Heart right ventricle (tissue), 16 donors: ENCODE measurements around the gene MFF. TPM values are rescaled to one million over a fixed set of nuclear protein-coding genes. Genes with fewer than 3 reads are reported as not detected.

ENCODE experiments used
- ATAC-seq, 8 donors: fragments of 200-7000 bp; cut with Tn5 transposase; one replicate each; pipeline ENCODE4 v1.9.1; 2020; ENCODE audit warnings: mild to moderate bottlenecking in 8 of 8, moderate library complexity in 8 of 8, moderate number of reproducible peaks in 1 of 8
- DNase-seq, 2 donors: peaks; one replicate each; pipeline ENCODE4 v3.0.0-alpha.2; 2020
- H3K27ac ChIP-seq, 10 donors: fragments of 200-600 bp; sonication (generic) in 2 of 10; one replicate each; pipeline versions ENCODE4 v1.5.0 to v1.8.0; 2020 to 2022; ENCODE audit warnings: mild to moderate bottlenecking in 3 of 10
- H3K27me3 ChIP-seq, 7 donors: fragments of 200-600 bp; one replicate each; pipeline ENCODE4 v1.8.0; 2021 to 2022; ENCODE audit warnings: mild to moderate bottlenecking in 2 of 7
- H3K36me3 ChIP-seq, 9 donors: fragments of 200-600 bp; sonication (generic) in 1 of 9; one replicate each; pipeline versions ENCODE4 v1.5.0 to v1.8.0; 2020 to 2022; ENCODE audit warnings: mild to moderate bottlenecking in 2 of 9
- H3K4me1 ChIP-seq, 9 donors: fragments of 200-600 bp; sonication (generic) in 1 of 9; one replicate each; pipeline versions ENCODE4 v1.5.0 to v1.8.0; 2020 to 2022; ENCODE audit warnings: mild to moderate bottlenecking in 4 of 9
- H3K4me3 ChIP-seq, 10 donors: fragments of 200-600 bp; sonication (generic) in 2 of 10; one replicate each; pipeline versions ENCODE4 v1.5.0 to v1.8.0; 2020 to 2022; ENCODE audit warnings: mild to moderate bottlenecking in 7 of 10, moderate library complexity in 2 of 10
- H3K9me3 ChIP-seq, 11 donors: fragments of 200-600 bp in 10 of 11; sonication (generic) in 2 of 11; one replicate each; pipeline versions ENCODE4 v1.5.0 to v1.8.0; 2013 to 2022; ENCODE audit warnings: mild to moderate bottlenecking in 2 of 11, control low read depth in 1 of 11, moderate library complexity in 1 of 11
- CTCF ChIP-seq, 9 donors: fragments of 200-600 bp; sonication (generic) in 2 of 9; IDR thresholded peaks; one replicate each; pipeline versions ENCODE4 v1.5.0 to v1.8.0; 2021 to 2022; ENCODE audit warnings: antibody characterized with exemption in 9 of 9, mild to moderate bottlenecking in 5 of 9, moderate library complexity in 1 of 9
- WGBS, 2 donors: extraction: QIAGEN DNeasy Blood & Tissue Kit; methylation state at CpG; one replicate each; pipeline ENCODE4 v1.1.7; 2013; ENCODE audit warnings: inconsistent platforms in 1 of 2; 5-methylcytosine and 5-hydroxymethylcytosine counted together
- intact Hi-C, 10 donors: fragments of 100-400 bp; cut with DNase I; formaldehyde crosslinking; loops; one replicate each; pipeline versions ENCODE4 v1.11.1 to v1.14.2; 2022
- polyA plus RNA-seq, 2 donors: library from polyadenylated mRNA; stranded (reverse); fragments of 200-250 nt; gene quantifications; one replicate each; pipeline ENCODE4 v1.2.3, GENCODE V29; 2013
- total RNA-seq, 10 donors: library from RNA; stranded (reverse); fragmentation: NEBNext Ultra II Directional in 3 of 10; extraction: Animal tissue kit (Norgen Biotek cat#: 25700) in 3 of 10; gene quantifications; one replicate each; pipeline versions ENCODE4 v1.2.1 to v1.2.4, GENCODE V29; 2021 to 2023
- donor health status: Arrhythmogenic right ventricular cardiomyopathy.
- donor health status: ischemic (EF 13 %, LVEDD 7.1; RV severe dilation, severe dysfunction).
- donor health status: healthy with polysubstance abuse.
- donor health status: DM: no; HTN: yes; CAD: no.
- donor health status: DM: no; HTN: no; CAD: no.
- donor health status: ischemic (EF 25% LVEDD 6.9; RV normal size, moderate dysfunction).
- donor health status: ischemic (EF 25% LVEDD 5.7; RV mildly dilated, moderate dysfunction).
- donor health status: healthy.
- donor health status: DM: yes; HTN: yes; CAD: no.
- donor health status: Ischemic cardiomyopathy.
- donor health status: ischemic (EF 35%, LVEDD 5.7; RV mildly dilated, moderate dysfunction).
- donor health status: nonischemic (EF 11% LVEDD 7.7; RV severe dilation, severe dysfunction).
- donor health status: DM: yes; HTN: yes; CAD: no.
- donor health status: PGD.
- donor health status: ischemic (EF 29% LVEDD 5.4; RV normal size, mild dysfunction).
- donor health status: nonischemic (EF 23%, LVEDD 6.1; RV moderate dilation, normal function).

Gene MFF
- total and polyA plus RNA-seq, 12 donors: 58.4 to 102 (median 77.7) TPM

GRCh38 chr2:227287771-227288170 is 37.3 kb upstream of the MFF start:
- H3K9me3 ChIP-seq: peaks cover 0 to 5% (median 0%) of the 10 kb centered on the region in 11 donors
- H3K27ac ChIP-seq: no peak overlapping the region
- H3K27me3 ChIP-seq: no peaks in the 10 kb centered on the region
- no peaks in the 10 kb centered on the region for H3K4me1 ChIP-seq
- TF ChIP-seq CTCF (IDR thresholded peaks at IDR 0.05): no peak
- WGBS, 2 donors: 91 to 94% methylated on average over 5 of the region's 5 CpGs
- H3K4me3 ChIP-seq: no peak overlapping the region
- DNase-seq: no peak
- H3K36me3 ChIP-seq: peaks cover 0 to 63% (median 0%) of the 10 kb centered on the region in 9 donors
- ATAC-seq: no peak
- intact Hi-C loops: no loop called here

DNA sequence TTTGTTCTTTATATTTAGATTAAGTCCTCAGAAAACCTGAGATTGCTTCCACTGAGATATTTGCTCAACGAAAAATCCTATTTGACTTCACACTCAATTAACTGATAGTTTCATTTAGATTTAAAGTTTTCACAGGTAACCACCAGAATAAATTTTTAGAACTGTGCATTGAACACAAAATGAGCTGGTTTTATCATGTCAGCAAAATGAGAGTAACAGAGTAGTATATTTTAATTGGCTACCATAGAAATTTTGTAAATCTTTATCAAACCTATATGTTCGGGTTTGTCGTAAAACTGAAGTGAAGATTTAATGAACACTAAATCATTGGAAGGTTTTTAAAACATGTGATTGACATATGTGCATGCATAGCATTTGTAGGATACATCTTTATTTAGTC is 32.7 kb upstream of the MFF start:
- intact Hi-C loops: no loop called here
- ATAC-seq (no peak), DNase-seq (no peak)
- Histone ChIP-seq H3K36me3 (peaks cover 0 to 41% (median 0%) of the 10 kb centered on the region in 9 donors), H3K4me3 (no peak overlapping the region), H3K9me3 (no peaks in the 10 kb centered on the region), H3K27me3 (no peaks in the 10 kb centered on the region), H3K4me1 (no peaks in the 10 kb centered on the region), H3K27ac (no peak overlapping the region)
- no peak for TF ChIP-seq CTCF (IDR thresholded peaks at IDR 0.05)
- 84 to 86% methylated on average over 3 of the region's 3 CpGs for WGBS, 2 donors

GRCh38 chr2:227293531-227293930 is 31.5 kb upstream of the MFF start:
- Histone ChIP-seq H3K27ac (no peak overlapping the region), H3K36me3 (peaks cover 0 to 48% (median 0%) of the 10 kb centered on the region in 9 donors), H3K9me3 (no peaks in the 10 kb centered on the region), H3K27me3 (no peaks in the 10 kb centered on the region), H3K4me3 (no peak overlapping the region), H3K4me1 (no peaks in the 10 kb centered on the region)
- WGBS, 2 donors: 62 to 65% methylated on average over 4 of the region's 4 CpGs
- no peak for TF ChIP-seq CTCF (IDR thresholded peaks at IDR 0.05)
- DNase-seq (no peak), ATAC-seq (no peak)
- intact Hi-C loops: no loop called here

GRCh38 chr2:227295806-227296205 is 29.2 kb upstream of the MFF start:
- Histone ChIP-seq H3K27ac (no peak overlapping the region), H3K9me3 (no peaks in the 10 kb centered on the region), H3K36me3 (peaks cover 0 to 52% (median 0%) of the 10 kb centered on the region in 9 donors), H3K4me1 (no peaks in the 10 kb centered on the region), H3K27me3 (no peaks in the 10 kb centered on the region), H3K4me3 (no peak overlapping the region)
- DNase-seq (no peak), ATAC-seq (no peak)
- no peak for TF ChIP-seq CTCF (IDR thresholded peaks at IDR 0.05)
- intact Hi-C loops: no loop called here
- WGBS, 2 donors: 89 to 95% methylated on average over 4 of the region's 4 CpGs
